Testis (tissue), 2 donors: Measurements from ENCODE around the gene PEA15.

Source experiments
- CTCF ChIP-seq, 3 experiments: fragments of 450-650 bp in 2 of 3; fragments of 200-600 bp in 1 of 3; sonication (generic) in 1 of 3; IDR thresholded peaks; one replicate each; pipeline ENCODE4 v1.5.1; 2016 to 2019; ENCODE audit warnings: antibody characterized with exemption in 3 of 3, mild to moderate bottlenecking in 2 of 3, moderate library complexity in 1 of 3
- POLR2A ChIP-seq: fragments of 450-650 bp; IDR thresholded peaks from one replicate; pipeline ENCODE4 v1.6.1; 2017; ENCODE audit warnings: antibody characterized with exemption, mild to moderate bottlenecking, moderate library complexity

DNA sequence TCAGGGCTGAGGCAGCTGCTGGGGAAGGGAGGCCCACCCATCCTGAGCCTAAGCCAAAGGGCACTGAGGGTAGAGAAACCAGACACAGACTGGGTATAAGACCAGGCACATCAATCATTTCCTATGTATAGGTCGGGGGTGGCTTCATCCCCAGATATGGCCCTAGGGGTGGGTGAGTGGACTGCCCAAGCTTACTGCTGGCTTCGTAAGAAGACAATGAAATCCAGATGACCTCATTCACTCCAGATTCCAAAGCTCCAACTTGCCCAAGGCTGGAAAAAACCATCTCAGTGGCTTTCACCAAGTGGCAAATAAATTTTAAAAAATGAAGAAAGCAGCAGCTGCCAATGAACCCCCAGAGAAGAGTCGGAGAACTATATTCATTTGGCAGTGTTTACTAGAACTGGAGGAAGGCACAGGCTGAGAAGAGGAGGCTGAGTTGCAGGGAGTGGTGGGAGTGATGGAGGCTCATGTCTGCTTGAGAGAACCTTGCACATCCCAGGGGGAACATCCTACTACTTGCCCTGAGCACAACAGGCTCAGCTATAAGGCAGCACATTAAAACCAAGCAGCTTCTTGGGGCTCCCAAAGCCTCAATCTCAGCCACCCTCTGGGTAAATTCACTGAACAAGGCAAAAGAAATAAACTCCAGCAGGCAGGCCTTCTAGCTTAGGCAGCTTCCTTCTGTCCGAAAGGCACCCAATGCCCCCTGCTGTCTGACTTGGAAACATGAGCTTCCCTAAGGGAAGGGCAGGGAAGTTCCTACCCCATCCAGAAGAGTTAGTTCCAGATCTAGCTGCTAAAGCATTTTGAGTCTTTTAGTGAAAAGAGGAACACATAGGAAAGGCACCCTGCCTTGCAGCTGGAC, 14.1 kb downstream of the PEA15 start:
- TF ChIP-seq POLR2A (no peak), CTCF (IDR thresholded peaks at IDR 0.05) (peak; percentile 51 to 61 (median 53))
